ENCODE measurements around the gene C2orf74. TPM values are rescaled to one million over a fixed set of nuclear protein-coding genes. Genes with fewer than 3 reads are reported as not detected.

The C2orf74 gene
- total and polyA plus RNA-seq, 2 donors = 7.2 to 22.6 TPM

DNA sequence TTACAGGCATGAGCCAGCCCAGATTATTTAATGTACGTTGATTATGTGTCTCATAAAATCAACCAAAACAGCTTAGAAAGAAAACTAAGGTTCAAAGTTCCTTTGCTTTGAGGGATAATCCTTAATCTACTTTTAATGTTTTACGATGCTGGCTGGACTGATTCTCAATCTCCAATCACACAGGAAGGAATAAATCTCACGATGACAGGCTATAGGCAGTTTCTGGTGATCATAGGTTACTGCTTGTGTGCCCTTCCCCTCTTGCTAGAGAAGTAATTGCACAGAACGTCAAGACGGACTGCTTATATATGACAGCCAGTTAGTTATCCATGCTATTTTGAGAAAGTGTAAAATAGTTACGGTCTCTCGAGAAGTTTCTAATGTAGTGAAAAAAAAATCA is 43.1 kb downstream of the C2orf74 start:
- no peak for DNase-seq (ENCODE audit: extremely low spot score)
- Histone ChIP-seq H3K4me3 (ENCODE audit: low read depth, low read length) (no peak overlapping the region), H3K36me3 (ENCODE audit: insufficient read depth) (no peaks in the 10 kb centered on the region), H3K27ac (ENCODE audit: low read depth) (no peak overlapping the region), H3K4me1 (ENCODE audit: insufficient read depth) (peaks cover 1% of the 10 kb centered on the region)
- 58% methylated on average over 7 of the region's 7 CpGs for WGBS

DNA sequence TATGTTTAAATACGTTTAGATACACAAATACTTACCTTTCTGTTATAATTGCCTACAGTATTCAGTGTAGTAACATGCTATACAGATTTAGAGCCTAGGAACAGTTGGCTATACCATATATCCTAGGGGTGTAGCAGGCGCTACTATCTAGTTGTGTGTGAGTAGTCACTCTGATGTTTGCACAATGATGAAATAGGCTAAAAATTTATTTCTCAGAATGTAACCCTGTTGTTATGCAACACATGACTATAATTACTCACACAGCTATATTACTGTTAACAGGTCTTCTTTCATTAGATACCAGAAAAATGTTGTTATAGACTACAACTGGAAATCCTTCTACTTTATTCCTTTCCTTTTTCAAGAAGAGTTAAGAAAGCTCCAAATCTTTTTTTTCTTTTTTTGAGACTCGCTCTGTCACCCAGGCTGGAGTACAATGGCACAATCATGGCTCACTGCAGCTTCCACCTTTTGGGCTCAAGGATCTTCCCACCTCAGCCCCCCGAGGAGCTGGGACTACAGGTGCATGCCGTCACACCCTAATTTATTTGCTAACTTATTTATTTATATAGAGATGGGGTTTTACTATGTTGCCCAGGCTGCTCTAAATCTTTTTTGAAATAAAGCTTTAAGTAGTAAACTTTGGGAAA is 48.5 kb downstream of the C2orf74 start:
- 82% methylated on average over 5 of the region's 5 CpGs for WGBS
- H3K4me3 ChIP-seq (ENCODE audit: low read depth, low read length) = no peak overlapping the region
- no peaks in the 10 kb centered on the region for H3K36me3 ChIP-seq (ENCODE audit: insufficient read depth)
- DNase-seq (ENCODE audit: extremely low spot score) = no peak
- H3K27ac ChIP-seq (ENCODE audit: low read depth) = no peak overlapping the region
- peaks cover 1% of the 10 kb centered on the region for H3K4me1 ChIP-seq (ENCODE audit: insufficient read depth)

DNA sequence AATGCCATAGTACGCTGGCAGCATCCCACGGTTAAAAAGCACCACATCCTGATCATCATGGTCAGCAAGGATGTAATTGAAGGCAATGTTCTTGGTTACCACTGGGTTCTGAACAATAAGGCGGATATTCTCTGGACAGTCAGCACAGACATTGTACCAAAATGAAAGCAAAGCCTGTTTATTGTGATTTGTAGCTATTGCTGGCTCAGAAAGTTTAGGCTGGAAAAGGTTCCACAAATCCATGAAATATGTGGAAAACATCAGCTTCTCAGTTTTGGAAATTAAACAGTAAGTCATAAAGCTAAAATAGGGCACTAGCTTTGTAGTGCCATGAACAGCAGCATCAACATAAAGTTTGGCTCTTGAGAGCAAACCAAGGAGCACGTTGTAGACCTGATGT is 52.2 kb downstream of the C2orf74 start:
- DNase-seq (ENCODE audit: extremely low spot score) = no peak
- no peaks in the 10 kb centered on the region for H3K36me3 ChIP-seq (ENCODE audit: insufficient read depth)
- 86% methylated on average over 4 of the region's 4 CpGs for WGBS
- no peak overlapping the region for H3K27ac ChIP-seq (ENCODE audit: low read depth)
- no peak overlapping the region for H3K4me3 ChIP-seq (ENCODE audit: low read depth, low read length)
- peaks cover 1% of the 10 kb centered on the region for H3K4me1 ChIP-seq (ENCODE audit: insufficient read depth)

Other genes with a start within 250 kb of the C2orf74 start
- 53.6 TPM for gene PEX13, start 144.5 kb upstream of the C2orf74 start, total RNA-seq
- gene PEX13, start 144.5 kb upstream of the C2orf74 start, polyA plus RNA-seq = 12.9 TPM
- 14.6 TPM for gene PUS10, start 143.9 kb upstream of the C2orf74 start, total RNA-seq
- 3.1 TPM for gene PUS10, start 143.9 kb upstream of the C2orf74 start, polyA plus RNA-seq
- gene SANBR, start 96.3 kb upstream of the C2orf74 start, total RNA-seq = 51.2 TPM
- gene SANBR, start 96.3 kb upstream of the C2orf74 start, polyA plus RNA-seq = 3.3 TPM

All from urinary bladder (tissue), 4 donors.